PFSK-1 (cell line): ENCODE measurements around the gene SPHK2.

Source experiments
- POLR2AphosphoS5 ChIP-seq: IDR thresholded peaks from 2 replicates; pipeline ENCODE4 v1.6.1; 2012; ENCODE audit warnings: low read depth, mild to moderate bottlenecking, control low read depth, low read length, moderate library complexity
- SIN3A ChIP-seq: IDR thresholded peaks from 2 replicates; pipeline ENCODE4 v1.6.1; 2012; ENCODE audit warnings: mild to moderate bottlenecking, low read length, moderate library complexity, borderline replicate concordance; ENCODE audit not compliant: insufficient read depth
- TAF1 ChIP-seq: IDR thresholded peaks from 2 replicates; pipeline ENCODE4 v1.6.1; 2012; ENCODE audit warnings: low read length, control low read depth, borderline replicate concordance; ENCODE audit not compliant: insufficient read depth
- TF ChIP-seq, protein P1 (sequence below), 2 experiments: IDR thresholded peaks; 2 replicates each; pipeline versions ENCODE4 v1.6.1 to v1.8.0; 2011 to 2012; ENCODE audit warnings: low read depth in 2 of 2, low read length in 2 of 2, control low read depth in 1 of 2, inconsistent platforms in 1 of 2, mild to moderate bottlenecking in 1 of 2, moderate library complexity in 1 of 2; ENCODE audit not compliant: insufficient read depth in 1 of 2

DNA sequence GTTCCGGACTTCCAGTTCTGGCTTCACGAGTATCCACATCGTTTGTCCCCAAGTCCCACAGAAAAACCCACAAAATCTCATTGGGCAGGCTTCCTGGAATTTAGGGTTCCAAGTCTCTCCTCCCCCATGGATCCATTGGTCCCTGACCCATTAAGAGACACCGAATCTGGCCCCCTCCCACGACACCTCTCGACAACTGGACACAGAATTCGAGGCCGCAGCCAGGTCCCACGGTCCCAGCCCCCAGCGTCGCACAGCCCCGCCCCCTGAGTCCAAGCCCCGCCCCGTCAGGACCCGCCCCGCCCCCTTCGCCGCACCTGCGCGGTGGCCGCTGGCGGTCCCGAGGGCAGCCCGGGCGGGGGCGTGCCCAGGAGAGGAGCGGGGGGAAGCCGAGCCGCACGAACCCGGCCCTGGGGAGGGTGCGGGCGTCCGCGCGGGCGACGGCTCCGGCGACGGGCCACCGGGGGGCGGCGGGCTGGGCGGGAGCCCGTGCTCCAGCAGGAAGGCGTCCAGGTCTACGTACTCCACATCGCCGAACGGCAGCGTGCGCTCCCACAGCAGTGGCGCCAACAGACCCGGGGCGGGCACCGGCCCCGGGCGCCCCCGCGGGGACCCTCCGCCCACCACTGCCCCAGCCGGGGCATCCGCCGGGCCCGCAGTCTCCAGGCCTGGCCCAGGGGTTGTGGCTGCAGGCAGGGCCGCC lies 16.1 kb downstream of the SPHK2 start:
- TF ChIP-seq POLR2AphosphoS5 (peak; percentile 22; the same call in 1 of the 2 replicates), TAF1 (no peak), SIN3A (no peak)
- TF ChIP-seq, protein P1, sequence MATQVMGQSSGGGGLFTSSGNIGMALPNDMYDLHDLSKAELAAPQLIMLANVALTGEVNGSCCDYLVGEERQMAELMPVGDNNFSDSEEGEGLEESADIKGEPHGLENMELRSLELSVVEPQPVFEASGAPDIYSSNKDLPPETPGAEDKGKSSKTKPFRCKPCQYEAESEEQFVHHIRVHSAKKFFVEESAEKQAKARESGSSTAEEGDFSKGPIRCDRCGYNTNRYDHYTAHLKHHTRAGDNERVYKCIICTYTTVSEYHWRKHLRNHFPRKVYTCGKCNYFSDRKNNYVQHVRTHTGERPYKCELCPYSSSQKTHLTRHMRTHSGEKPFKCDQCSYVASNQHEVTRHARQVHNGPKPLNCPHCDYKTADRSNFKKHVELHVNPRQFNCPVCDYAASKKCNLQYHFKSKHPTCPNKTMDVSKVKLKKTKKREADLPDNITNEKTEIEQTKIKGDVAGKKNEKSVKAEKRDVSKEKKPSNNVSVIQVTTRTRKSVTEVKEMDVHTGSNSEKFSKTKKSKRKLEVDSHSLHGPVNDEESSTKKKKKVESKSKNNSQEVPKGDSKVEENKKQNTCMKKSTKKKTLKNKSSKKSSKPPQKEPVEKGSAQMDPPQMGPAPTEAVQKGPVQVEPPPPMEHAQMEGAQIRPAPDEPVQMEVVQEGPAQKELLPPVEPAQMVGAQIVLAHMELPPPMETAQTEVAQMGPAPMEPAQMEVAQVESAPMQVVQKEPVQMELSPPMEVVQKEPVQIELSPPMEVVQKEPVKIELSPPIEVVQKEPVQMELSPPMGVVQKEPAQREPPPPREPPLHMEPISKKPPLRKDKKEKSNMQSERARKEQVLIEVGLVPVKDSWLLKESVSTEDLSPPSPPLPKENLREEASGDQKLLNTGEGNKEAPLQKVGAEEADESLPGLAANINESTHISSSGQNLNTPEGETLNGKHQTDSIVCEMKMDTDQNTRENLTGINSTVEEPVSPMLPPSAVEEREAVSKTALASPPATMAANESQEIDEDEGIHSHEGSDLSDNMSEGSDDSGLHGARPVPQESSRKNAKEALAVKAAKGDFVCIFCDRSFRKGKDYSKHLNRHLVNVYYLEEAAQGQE (IDR thresholded peaks at IDR 0.05; ENCODE audit: insufficient read depth in 1 of 2, low read depth in 2 of 2, low read length in 2 of 2): no peak
